Keratinocyte (primary cell): ENCODE data around the gene GHITM. TPM values are rescaled to one million over a fixed set of nuclear protein-coding genes. Genes with fewer than 3 reads are reported as not detected.

Source experiments
- DNase-seq: peaks from one replicate; pipeline ENCODE4 v3.0.0-alpha.2; 2011; ENCODE audit warnings: low read depth, missing footprints, low spot score
- FAIRE-seq: peaks from 2 replicates; lab custom pipeline; 2011; peaks lifted over from hg19 to GRCh38; lab: Jason Lieb, UNC
- H2AFZ ChIP-seq: 2 replicates; pipeline ENCODE4 v1.6.0; 2012; ENCODE audit warnings: low read length, control low read depth, inconsistent platforms; ENCODE audit not compliant: control insufficient read depth
- H3K27ac ChIP-seq: 2 replicates; pipeline ENCODE4 v1.5.1; 2011; ENCODE audit warnings: low read length; ENCODE audit not compliant: control insufficient read depth, insufficient read depth
- H3K27me3 ChIP-seq: 3 replicates; pipeline ENCODE4 v1.6.0; 2011; ENCODE audit warnings: low read length; ENCODE audit not compliant: control insufficient read depth, insufficient read depth; ENCODE audit errors: extremely low read depth
- H3K36me3 ChIP-seq, 2 experiments: 2 replicates in 1 of 2; 3 replicates in 1 of 2; pipeline ENCODE4 v1.5.1; 2011; ENCODE audit warnings: low read length in 2 of 2, mild to moderate bottlenecking in 1 of 2; ENCODE audit not compliant: control insufficient read depth in 2 of 2, insufficient read depth in 2 of 2; ENCODE audit errors: extremely low read depth in 1 of 2
- H3K4me1 ChIP-seq: 3 replicates; pipeline ENCODE4 v1.5.1; 2011; ENCODE audit warnings: low read length; ENCODE audit not compliant: control insufficient read depth, insufficient read depth; ENCODE audit errors: extremely low read depth
- H3K4me2 ChIP-seq: 3 replicates; pipeline ENCODE4 v1.6.0; 2011; ENCODE audit warnings: low read depth, low read length; ENCODE audit not compliant: control insufficient read depth, insufficient read depth; ENCODE audit errors: extremely low read depth
- H3K4me3 ChIP-seq, 3 experiments: fragments of 200-600 bp in 1 of 3; sonication (generic) in 1 of 3; 2 replicates in 2 of 3; 3 replicates in 1 of 3; pipeline ENCODE4 v1.5.1; 2011 to 2016; ENCODE audit warnings: low read length in 3 of 3, mild to moderate bottlenecking in 3 of 3, control low read depth in 2 of 3, inconsistent platforms in 1 of 3, low read depth in 1 of 3, mixed read lengths in 1 of 3, mixed run types in 1 of 3, moderate library complexity in 1 of 3; ENCODE audit not compliant: control insufficient read depth in 2 of 3, insufficient read depth in 2 of 3; ENCODE audit errors: extremely low read depth in 1 of 3
- H3K79me2 ChIP-seq: 2 replicates; pipeline ENCODE4 v1.6.0; 2012; ENCODE audit warnings: low read length; ENCODE audit not compliant: control insufficient read depth, insufficient read depth
- H3K9ac ChIP-seq: 3 replicates; pipeline ENCODE4 v1.6.0; 2011; ENCODE audit warnings: low read length; ENCODE audit not compliant: control insufficient read depth, insufficient read depth; ENCODE audit errors: extremely low read depth
- H3K9me1 ChIP-seq: 3 replicates; pipeline ENCODE4 v1.6.0; 2011; ENCODE audit warnings: low read length; ENCODE audit not compliant: control insufficient read depth, insufficient read depth; ENCODE audit errors: extremely low read depth
- H3K9me3 ChIP-seq: 2 replicates; pipeline ENCODE4 v1.5.1; 2012; ENCODE audit warnings: low read depth, low read length; ENCODE audit not compliant: control insufficient read depth
- H4K20me1 ChIP-seq: 3 replicates; pipeline ENCODE4 v1.6.0; 2011; ENCODE audit warnings: low read length; ENCODE audit not compliant: control insufficient read depth, insufficient read depth; ENCODE audit errors: extremely low read depth
- CTCF ChIP-seq, 3 experiments: IDR thresholded peaks in 1 of 3; conservative IDR thresholded peaks in 1 of 3; optimal IDR thresholded peaks in 1 of 3; 2 replicates in 2 of 3; 3 replicates in 1 of 3; pipeline versions ENCODE3 to v1.5.1; 2011; ENCODE audit warnings: low read length in 3 of 3, mild to moderate bottlenecking in 3 of 3, moderate library complexity in 2 of 3, control low read depth in 1 of 3, inconsistent platforms in 1 of 3; ENCODE audit not compliant: insufficient read depth in 2 of 3; ENCODE audit errors: extremely low read depth in 1 of 3
- EZH2 ChIP-seq: IDR thresholded peaks from one replicate; pipeline ENCODE4 v1.6.1; 2012; ENCODE audit warnings: inconsistent platforms, mild to moderate bottlenecking, low read length, moderate library complexity
- dilution Hi-C: fragments of 300-500 bp; cut with MboI; formaldehyde crosslinking; loops from one replicate; pipeline ENCODE4 v1.7.0; 2020; ENCODE audit warnings: low sequenced_read_pairs; ENCODE audit not compliant: extremely low pct_ligation_motif_present
- polyA plus RNA-seq, 5 experiments: library from polyadenylated mRNA; depleted of rRNA in 3 of 5; stranded (reverse) in 3 of 5; stranded (forward) in 1 of 5; unstranded in 1 of 5; fragments of >200 nt; gene quantifications; 1 replicate in 1 of 5; 2 replicates in 3 of 5; 3 replicates in 1 of 5; pipeline versions ENCODE4 v1.2.1 to v1.2.3, GENCODE V29; 2011 to 2012; ENCODE audit warnings: missing spikeins in 2 of 5, low read depth in 1 of 5, low replicate concordance in 1 of 5

GHITM gene
- polyA plus RNA-seq, 1 donor (not counting 4 experiments of a cell fraction or from before 2014, with no cell fraction given) = 214 TPM

DNA sequence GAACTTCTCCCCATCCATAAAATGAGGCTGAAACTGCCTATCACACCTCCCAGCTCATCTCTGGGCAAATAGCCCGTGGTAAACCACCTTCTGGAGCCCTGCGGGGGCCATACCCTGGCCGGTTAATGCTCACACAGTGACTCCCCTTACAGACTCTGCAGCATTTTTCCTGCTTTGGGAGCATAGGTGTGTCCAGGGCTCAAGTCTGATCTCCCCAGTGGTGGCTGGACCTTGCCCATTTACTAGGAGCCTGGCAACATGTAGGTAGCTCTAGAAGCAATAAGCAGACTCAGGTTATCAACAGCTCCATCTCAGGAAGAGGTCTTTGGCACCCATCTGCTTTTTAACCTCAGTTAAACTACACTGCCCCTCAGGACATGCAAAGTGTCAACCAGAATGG is 49.5 kb downstream of the GHITM start:
- no peak for TF ChIP-seq CTCF (optimal IDR thresholded peaks at IDR 0.05 in 1 of 3, IDR thresholded peaks at IDR 0.05 in 1 of 3, conservative IDR thresholded peaks at IDR 0.05 in 1 of 3; ENCODE audit: extremely low read depth in 1 of 3, insufficient read depth in 2 of 3, low read length in 3 of 3)
- Histone ChIP-seq H4K20me1 (no peaks in the 10 kb centered on the region), H3K36me3 (no peaks in the 10 kb centered on the region), H3K79me2 (no peaks in the 10 kb centered on the region), H3K4me1 (peaks cover 8% of the 10 kb centered on the region), H2AFZ (no peak overlapping the region), H3K4me3 (no peak overlapping the region), H3K27ac (no peak overlapping the region), H3K9ac (no peak overlapping the region), H3K27me3 (peaks cover 6% of the 10 kb centered on the region), H3K4me2 (no peak overlapping the region), H3K9me3 (no peaks in the 10 kb centered on the region), H3K9me1 (no peaks in the 10 kb centered on the region)
- dilution Hi-C loops = no loop called here
- FAIRE-seq = no peak
- DNase-seq = no peak

- DNase-seq = no peak
- Histone ChIP-seq H3K27me3 (peaks cover 23% of the 10 kb centered on the region), H4K20me1 (no peaks in the 10 kb centered on the region), H3K9me1 (no peaks in the 10 kb centered on the region), H3K4me3 (no peak overlapping the region), H3K79me2 (no peaks in the 10 kb centered on the region), H3K4me2 (no peak overlapping the region), H3K27ac (no peak overlapping the region), H3K9ac (no peak overlapping the region), H3K4me1 (peaks cover 14% of the 10 kb centered on the region), H3K9me3 (no peaks in the 10 kb centered on the region), H2AFZ (no peak overlapping the region), H3K36me3 (no peaks in the 10 kb centered on the region)
- dilution Hi-C loops = no loop called here
- TF ChIP-seq EZH2 (no peak), CTCF (optimal IDR thresholded peaks at IDR 0.05 in 1 of 3, IDR thresholded peaks at IDR 0.05 in 1 of 3, conservative IDR thresholded peaks at IDR 0.05 in 1 of 3; ENCODE audit: extremely low read depth in 1 of 3, insufficient read depth in 2 of 3, low read length in 3 of 3) (no peak)
- no peak for FAIRE-seq
Measured at GRCh38 chr10:84190621-84191020, 51.3 kb downstream of the GHITM start.
